Ovary (tissue), 9 donors: ENCODE measurements around the gene DMRT2. TPM values are rescaled to one million over a fixed set of nuclear protein-coding genes. Genes with fewer than 3 reads are reported as not detected.

Source experiments
- DNase-seq, 5 donors: peaks; one replicate each; pipeline ENCODE4 v3.0.0-alpha.2; 2019 to 2020
- H3K27ac ChIP-seq, 2 donors: fragments of 200-600 bp; one replicate each; pipeline versions ENCODE4 v1.5.1 to v1.8.0; 2019 to 2022
- H3K27me3 ChIP-seq: fragments of 200-600 bp; one replicate; pipeline ENCODE4 v1.8.0; 2022
- H3K36me3 ChIP-seq: fragments of 200-600 bp; sonication (generic); one replicate; pipeline ENCODE4 v1.5.1; 2019
- H3K4me1 ChIP-seq: one replicate; pipeline ENCODE4 v1.8.1; 2013; ENCODE audit warnings: mild to moderate bottlenecking, moderate library complexity; ENCODE audit not compliant: insufficient read depth
- H3K4me3 ChIP-seq: fragments of 200-600 bp; sonication (generic); one replicate; pipeline ENCODE4 v1.5.1; 2017
- H3K9me3 ChIP-seq, 2 donors: fragments of 200-600 bp in 1 of 2; sonication (generic) in 1 of 2; one replicate each; pipeline versions ENCODE4 v1.5.1 to v1.8.1; 2013 to 2019; ENCODE audit warnings: mild to moderate bottlenecking in 1 of 2, moderate library complexity in 1 of 2
- CTCF ChIP-seq, 3 donors: fragments of 450-650 bp in 2 of 3; fragments of 200-600 bp in 1 of 3; IDR thresholded peaks; one replicate each; pipeline versions ENCODE4 v1.5.1 to v1.8.0; 2016 to 2022; ENCODE audit warnings: antibody characterized with exemption in 3 of 3, mild to moderate bottlenecking in 1 of 3
- EP300 ChIP-seq: sonication (generic); formaldehyde crosslinking; IDR thresholded peaks from one replicate; pipeline ENCODE4 v1.6.1; 2017; ENCODE audit warnings: antibody characterized with exemption
- POLR2A ChIP-seq: fragments of 450-650 bp; IDR thresholded peaks from one replicate; pipeline ENCODE4 v1.6.1; 2017; ENCODE audit warnings: antibody characterized with exemption, mild to moderate bottlenecking, moderate library complexity
- WGBS, 3 donors: extraction: QIAGEN DNeasy Blood & Tissue Kit in 1 of 3; methylation state at CpG; one replicate each; pipeline versions ENCODE4 v1.1.5 to v1.1.7; 2013 to 2017; 5-methylcytosine and 5-hydroxymethylcytosine counted together
- intact Hi-C, 4 donors: fragments of 100-400 bp; cut with DNase I; formaldehyde crosslinking; loops; one replicate each; pipeline versions ENCODE4 v1.11.0 to v1.15.1; 2022 to 2023
- polyA plus RNA-seq, 2 donors: library from polyadenylated mRNA; stranded (reverse); fragments of 200-250 nt in 1 of 2; fragments of 350-450 nt in 1 of 2; fragmentation: Illumina TruSeq in 1 of 2; extraction: RNeasy Lipid Tissue Mini Kit (QIAGEN cat#74804) in 1 of 2; gene quantifications; one replicate each; pipeline ENCODE4 v1.2.3, GENCODE V29; 2013 to 2014
- total RNA-seq, 7 donors: library from RNA; depleted of rRNA in 2 of 7; stranded (reverse); fragments of >200 nt in 2 of 7; fragmentation: NEBNext Ultra II Directional in 3 of 7; extraction: Animal tissue kit (Norgen Biotek cat#: 25700) in 3 of 7; gene quantifications; one replicate each; pipeline versions ENCODE4 v1.1.0 to v1.2.4, GENCODE V29; 2016 to 2023
- donor health status: DM: no; HTN: no; CAD: no; lungs with moderate emphysema.
- donor health status: DM: no; HTN: no; CAD: no.
- donor health status: Bipolar disorder and iron deficiency.
- donor health status: DM: yes; HTN: yes; CAD: no.
- donor health status: DM: no; HTN: no; CAD: no.
- donor health status: DM: yes; HTN: yes; CAD: no.

The DMRT2 gene
- total and polyA plus RNA-seq, 9 donors: 0.10 to 0.17 TPM; not detected in 7

GRCh38 chr9:1096155-1096964 lies 46.2 kb downstream of the DMRT2 start:
- intact Hi-C loops: no loop called here
- no peaks in the 10 kb centered on the region for H3K4me1 ChIP-seq
- no peak overlapping the region for H3K27ac ChIP-seq
- TF ChIP-seq POLR2A (no peak), CTCF (IDR thresholded peaks at IDR 0.05) (no peak), EP300 (no peak)
- no peak for DNase-seq
- H3K4me3 ChIP-seq: no peak overlapping the region
- H3K36me3 ChIP-seq: no peaks in the 10 kb centered on the region
- no peaks in the 10 kb centered on the region for H3K9me3 ChIP-seq
- WGBS, 3 donors: 63 to 75% (median 64%) methylated on average over 9 of the region's 9 CpGs
- H3K27me3 ChIP-seq: no peaks in the 10 kb centered on the region

GRCh38 chr9:1098551-1098950 lies 48.4 kb downstream of the DMRT2 start:
- no peaks in the 10 kb centered on the region for H3K36me3 ChIP-seq
- H3K27ac ChIP-seq: no peak overlapping the region
- no peak overlapping the region for H3K4me3 ChIP-seq
- H3K4me1 ChIP-seq: no peaks in the 10 kb centered on the region
- TF ChIP-seq EP300 (no peak), POLR2A (no peak), CTCF (IDR thresholded peaks at IDR 0.05) (no peak)
- no peaks in the 10 kb centered on the region for H3K9me3 ChIP-seq
- intact Hi-C loops: no loop called here
- H3K27me3 ChIP-seq: no peaks in the 10 kb centered on the region
- DNase-seq: no peak

- Histone ChIP-seq H3K4me1 (no peaks in the 10 kb centered on the region), H3K9me3 (no peaks in the 10 kb centered on the region), H3K27me3 (no peaks in the 10 kb centered on the region), H3K4me3 (no peak overlapping the region), H3K36me3 (no peaks in the 10 kb centered on the region), H3K27ac (no peak overlapping the region)
- 63 to 70% (median 66%) methylated on average over 2 of the region's 2 CpGs for WGBS, 3 donors
- TF ChIP-seq POLR2A (no peak), EP300 (no peak), CTCF (IDR thresholded peaks at IDR 0.05) (no peak)
- intact Hi-C loops: no loop called here
- no peak for DNase-seq
These were observed 50.0 kb downstream of the DMRT2 start for GRCh38 chr9:1100201-1100600.

GRCh38 chr9:1100945-1101344 lies 50.8 kb downstream of the DMRT2 start:
- H3K36me3 ChIP-seq: no peaks in the 10 kb centered on the region
- intact Hi-C loops: no loop called here
- WGBS, 3 donors: 13 to 22% (median 14%) methylated on average over 10 of the region's 10 CpGs
- H3K27me3 ChIP-seq: no peaks in the 10 kb centered on the region
- H3K27ac ChIP-seq: no peak overlapping the region
- H3K4me1 ChIP-seq: no peaks in the 10 kb centered on the region
- TF ChIP-seq POLR2A (no peak), EP300 (no peak), CTCF (IDR thresholded peaks at IDR 0.05) (no peak)
- H3K4me3 ChIP-seq: no peak overlapping the region
- no peaks in the 10 kb centered on the region for H3K9me3 ChIP-seq
- DNase-seq: no peak
